Measurements from ENCODE around the gene GCGR.

GCGR gene

DNA sequence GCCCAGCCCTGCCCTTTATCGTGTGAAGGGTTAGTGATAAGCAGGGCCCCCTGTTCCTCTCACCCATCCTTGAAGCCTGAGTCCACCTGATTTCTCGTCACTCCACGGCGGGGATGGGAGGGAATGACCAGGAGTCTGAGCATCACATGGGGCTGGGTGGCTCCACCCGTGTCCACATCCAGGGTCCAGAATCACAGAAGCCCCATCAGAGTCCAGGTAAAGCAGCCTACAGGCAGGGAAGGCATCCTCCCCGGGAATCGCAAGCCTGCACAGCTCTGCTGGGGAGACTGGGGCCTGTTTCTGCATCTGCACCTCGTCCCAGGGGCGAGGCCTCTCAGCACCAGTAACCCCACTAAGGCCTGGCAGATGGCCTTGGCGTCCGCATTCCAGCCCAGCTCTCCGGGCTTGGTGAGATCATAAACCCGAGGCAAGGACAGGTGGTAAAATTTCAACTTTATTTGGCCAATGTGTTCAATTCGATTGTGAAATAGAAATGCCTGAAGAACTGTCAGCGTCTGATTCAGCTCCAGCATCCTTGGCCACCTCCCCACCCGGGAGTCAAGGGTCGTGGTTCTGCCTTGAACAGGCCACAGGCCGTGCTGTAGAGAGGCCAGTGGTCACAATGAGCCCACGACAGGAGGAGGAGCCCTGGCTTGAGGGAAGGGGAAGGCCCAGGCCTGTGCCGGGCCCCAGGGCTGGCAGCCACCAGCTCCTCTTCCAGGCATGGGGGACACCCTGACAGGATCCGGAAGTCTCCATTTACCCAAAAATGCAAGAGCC is 39.0 kb downstream of the GCGR start:
- no peak for DNase-seq (ENCODE audit: extremely low spot score)
- TF ChIP-seq, protein P1, sequence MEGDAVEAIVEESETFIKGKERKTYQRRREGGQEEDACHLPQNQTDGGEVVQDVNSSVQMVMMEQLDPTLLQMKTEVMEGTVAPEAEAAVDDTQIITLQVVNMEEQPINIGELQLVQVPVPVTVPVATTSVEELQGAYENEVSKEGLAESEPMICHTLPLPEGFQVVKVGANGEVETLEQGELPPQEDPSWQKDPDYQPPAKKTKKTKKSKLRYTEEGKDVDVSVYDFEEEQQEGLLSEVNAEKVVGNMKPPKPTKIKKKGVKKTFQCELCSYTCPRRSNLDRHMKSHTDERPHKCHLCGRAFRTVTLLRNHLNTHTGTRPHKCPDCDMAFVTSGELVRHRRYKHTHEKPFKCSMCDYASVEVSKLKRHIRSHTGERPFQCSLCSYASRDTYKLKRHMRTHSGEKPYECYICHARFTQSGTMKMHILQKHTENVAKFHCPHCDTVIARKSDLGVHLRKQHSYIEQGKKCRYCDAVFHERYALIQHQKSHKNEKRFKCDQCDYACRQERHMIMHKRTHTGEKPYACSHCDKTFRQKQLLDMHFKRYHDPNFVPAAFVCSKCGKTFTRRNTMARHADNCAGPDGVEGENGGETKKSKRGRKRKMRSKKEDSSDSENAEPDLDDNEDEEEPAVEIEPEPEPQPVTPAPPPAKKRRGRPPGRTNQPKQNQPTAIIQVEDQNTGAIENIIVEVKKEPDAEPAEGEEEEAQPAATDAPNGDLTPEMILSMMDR (IDR thresholded peaks at IDR 0.05; ENCODE audit: control extremely low read depth, extremely low read depth, low read depth, missing control alignments) = no peak
- ChIA-PET POLR2A (interaction anchor here (1.8 kb wide), 1 partner anchor 10 kb away, joined by 4 read pairs; the partner anchor contains the start of gene MCRIP1), CTCF (interaction anchor here (1.0 to 1.6 kb wide), 2 partner anchors 10 to 12 kb away, joined by 3 to 4 read pairs; no protein-coding TSS in a partner anchor)

GRCh38 chr17:81843713-81844326 is 39.9 kb downstream of the GCGR start:
- TF ChIP-seq, protein P1 (IDR thresholded peaks at IDR 0.05; ENCODE audit: control extremely low read depth, extremely low read depth, low read depth, missing control alignments) = no peak
- POLR2A ChIA-PET = interaction anchor here (0.6 to 1.8 kb wide), 2 partner anchors 11 to 116 kb away, joined by 3 to 4 read pairs; partner anchors contain the start of gene MCRIP1
- no peak for DNase-seq (ENCODE audit: extremely low spot score)
- CTCF ChIA-PET = interaction anchor here (0.7 kb wide), 1 partner anchor 9 kb away, joined by 3 read pairs; the partner anchor contains the start of gene PPP1R27

DNA sequence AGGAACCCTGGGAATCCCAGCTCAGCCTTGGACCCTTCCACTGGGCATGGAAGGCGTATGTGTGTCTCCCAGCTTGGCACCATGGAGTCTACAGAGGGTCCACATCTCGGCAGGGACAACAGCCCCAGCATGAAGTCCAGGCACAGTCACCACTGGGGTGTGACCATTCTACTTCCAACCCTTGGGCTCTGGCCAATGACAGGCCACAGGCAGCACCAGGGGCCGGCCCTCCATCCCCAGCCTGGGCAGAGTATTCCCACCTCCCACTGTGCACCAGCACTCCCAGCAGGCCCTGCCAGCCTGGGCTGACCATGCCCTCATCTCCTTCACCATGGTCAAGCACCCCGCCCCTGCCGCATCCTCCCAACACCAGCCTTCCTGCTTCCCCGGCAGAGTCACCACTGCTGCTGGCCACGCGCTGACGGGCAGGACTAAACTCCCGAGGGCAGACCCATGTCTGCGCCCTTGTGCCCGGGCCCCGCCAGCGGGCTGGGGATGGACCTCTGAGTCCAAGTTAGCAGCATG is 40.4 kb downstream of the GCGR start:
- ChIA-PET POLR2A (interaction anchor here (0.6 to 1.8 kb wide), 2 partner anchors 11 to 115 kb away, joined by 3 to 4 read pairs; partner anchors contain the start of gene MCRIP1), CTCF (interaction anchor here (0.7 kb wide), 1 partner anchor 10 kb away, joined by 3 read pairs; the partner anchor contains the start of gene PPP1R27)
- TF ChIP-seq, protein P1 (IDR thresholded peaks at IDR 0.05; ENCODE audit: control extremely low read depth, extremely low read depth, low read depth, missing control alignments) = no peak
- no peak for DNase-seq (ENCODE audit: extremely low spot score)

- DNase-seq (ENCODE audit: extremely low spot score) = no peak
- TF ChIP-seq, protein P1 (IDR thresholded peaks at IDR 0.05; ENCODE audit: control extremely low read depth, extremely low read depth, low read depth, missing control alignments) = no peak
- ChIA-PET POLR2A (no interaction called here), CTCF (interaction anchor here (0.7 kb wide), 1 partner anchor 10 kb away, joined by 3 read pairs; the partner anchor contains the start of gene PPP1R27)
Measured at GRCh38 chr17:81844887-81845286, 40.9 kb downstream of the GCGR start.

DNA sequence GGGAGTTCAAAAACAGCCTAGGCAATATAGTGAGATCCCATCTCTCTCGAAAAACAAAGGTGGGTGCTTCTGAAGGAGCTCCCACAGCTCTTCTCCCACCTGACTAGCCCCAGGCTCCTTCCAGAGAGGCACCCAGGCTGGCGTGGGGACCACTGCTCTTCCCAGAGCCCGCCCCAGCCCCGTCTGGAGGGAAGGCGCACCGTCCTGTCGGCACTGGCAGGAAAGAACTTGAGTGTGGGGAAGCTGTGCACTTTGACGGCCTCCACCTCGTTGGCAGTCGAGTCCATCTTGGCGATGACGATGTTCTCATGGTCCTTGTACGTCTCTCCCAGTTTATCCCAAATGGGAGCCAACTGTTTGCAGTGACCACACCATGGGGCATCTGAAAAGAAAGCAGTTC is 41.4 kb downstream of the GCGR start:
- no peak for DNase-seq (ENCODE audit: extremely low spot score)
- TF ChIP-seq, protein P1 (IDR thresholded peaks at IDR 0.05; ENCODE audit: control extremely low read depth, extremely low read depth, low read depth, missing control alignments) = no peak
- POLR2A ChIA-PET = no interaction called here
- CTCF ChIA-PET = no interaction called here
